GM21367 (cell line): ENCODE data around the gene MDM4.

Source experiments
- ATAC-seq: cut with Tn5 transposase; IDR thresholded peaks from one replicate; pipeline ENCODE4 v1.9.1; 2021; ENCODE audit not compliant: unreplicated experiment

MDM4 gene

DNA sequence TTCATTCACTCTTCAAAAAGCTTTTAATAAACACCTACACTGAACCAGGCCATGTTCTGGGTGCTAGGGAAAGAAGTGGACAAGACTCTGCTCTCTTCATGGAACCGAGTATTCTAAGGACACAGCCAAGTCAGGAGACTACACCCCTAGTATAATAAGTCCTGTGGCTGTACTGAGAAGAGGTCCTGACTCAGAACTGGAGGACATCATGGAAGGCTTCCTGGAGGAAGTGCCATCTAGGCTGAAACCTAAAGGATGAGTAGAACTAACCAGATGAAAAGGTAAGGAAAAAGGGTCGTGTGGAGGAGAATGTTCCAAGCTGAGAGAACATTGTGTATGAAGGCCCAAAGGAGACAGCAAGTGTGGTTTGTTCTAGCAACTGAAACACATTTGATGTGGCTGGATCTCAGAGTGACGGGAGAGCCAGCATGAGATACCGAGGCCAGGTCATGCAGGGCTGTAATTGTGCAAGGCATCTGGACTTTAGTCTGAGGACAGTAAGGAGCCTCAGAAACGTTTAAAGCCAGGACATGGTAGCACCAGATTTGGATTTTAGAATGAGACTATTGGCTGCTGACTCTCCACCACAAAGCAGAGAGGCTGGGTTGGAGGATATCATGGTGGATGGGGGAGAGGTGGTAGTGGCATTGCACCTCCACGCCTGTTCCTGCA is 86.8 kb downstream of the MDM4 start:
- no peak for ATAC-seq

DNA sequence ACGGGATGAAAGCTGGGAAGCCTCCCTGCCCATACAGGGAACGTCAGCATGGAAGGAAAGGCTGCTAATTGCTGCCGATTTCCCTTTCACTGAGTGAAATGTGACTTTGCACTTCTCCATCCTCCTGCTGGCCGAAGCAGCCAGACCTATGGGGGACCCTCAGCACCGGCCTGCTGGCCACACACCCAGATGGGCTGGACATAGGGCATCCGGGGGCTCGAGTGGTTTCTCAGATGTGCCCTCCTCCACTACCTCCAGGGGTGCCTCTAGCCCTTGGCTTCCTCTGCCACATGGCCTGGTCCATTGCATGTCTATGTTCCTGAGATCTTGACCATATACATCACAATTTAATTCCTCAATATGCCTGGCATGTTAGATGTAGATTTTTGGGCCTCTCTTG is 89.6 kb downstream of the MDM4 start:
- no peak for ATAC-seq
